Activated CD4-positive, CD25-positive, alpha-beta regulatory T cell treated with anti-CD3 and anti-CD28 coated beads, Interleukin-2, amount 50 U/mL, for 24 hours (primary cell): ENCODE results near the gene CXCL14.
A peak's percentile ranks its signal among the peaks of the same experiment; 100 is the strongest.

Experiments
- ATAC-seq, 2 donors: fragments of 150-1000 bp; cut with Tn5 transposase; one replicate each; pipeline ENCODE4 v1.10.0; 2021; ENCODE audit warnings: mild to moderate bottlenecking in 1 of 2, moderate library complexity in 1 of 2

CXCL14 gene

GRCh38 chr5:135567661-135568060 lies 11.1 kb downstream of the CXCL14 start:
- ATAC-seq: no peak

DNA sequence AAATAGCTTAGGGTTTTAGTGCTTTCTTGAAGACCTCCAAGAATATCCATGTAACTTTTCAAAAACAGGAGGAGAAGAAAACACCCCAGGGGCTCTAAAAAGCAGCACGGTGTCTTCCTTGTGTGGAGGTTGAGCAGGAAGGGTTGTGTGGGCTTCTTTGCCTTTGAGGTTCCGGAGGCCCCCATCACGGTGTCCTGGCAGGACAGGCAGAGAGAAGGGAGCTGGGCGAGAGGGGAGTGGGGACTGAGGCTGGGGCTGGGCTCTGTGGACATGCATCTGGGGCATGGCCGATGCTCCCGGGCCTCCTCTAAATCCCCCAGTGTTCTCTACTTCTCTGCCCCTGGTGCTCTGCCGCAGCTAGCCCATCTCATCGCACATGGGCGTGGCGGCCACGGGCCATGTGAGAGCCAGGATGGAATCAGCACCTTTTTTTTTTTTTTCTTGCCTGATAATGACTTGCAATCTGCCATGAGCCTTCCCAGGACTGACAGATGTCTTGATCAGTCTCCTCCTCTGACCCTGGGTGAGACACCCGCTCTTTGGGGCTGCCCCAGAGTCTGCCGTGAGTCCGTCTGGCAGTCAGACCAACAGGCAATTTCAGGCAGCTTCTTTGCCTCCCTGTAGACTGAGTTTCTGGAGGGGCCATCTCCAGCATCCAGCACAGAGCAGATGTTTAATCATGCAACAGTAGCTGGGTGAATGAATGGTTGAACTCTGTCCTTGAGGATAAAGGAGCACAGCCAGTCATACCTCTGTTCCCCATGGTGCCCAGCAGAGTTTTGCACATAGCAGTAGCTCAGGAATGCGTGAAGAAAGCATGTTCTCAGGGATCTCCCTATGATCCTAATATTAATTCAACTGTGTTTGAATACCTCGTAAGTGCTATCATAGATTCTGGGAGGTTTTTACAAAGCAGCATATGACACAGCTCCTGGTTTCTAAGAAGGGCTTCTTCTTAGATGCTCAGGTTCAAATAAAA lies 12.1 kb downstream of the CXCL14 start:
- ATAC-seq: no peak

GRCh38 chr5:135565725-135566421 lies 12.9 kb downstream of the CXCL14 start:
- no peak for ATAC-seq

DNA sequence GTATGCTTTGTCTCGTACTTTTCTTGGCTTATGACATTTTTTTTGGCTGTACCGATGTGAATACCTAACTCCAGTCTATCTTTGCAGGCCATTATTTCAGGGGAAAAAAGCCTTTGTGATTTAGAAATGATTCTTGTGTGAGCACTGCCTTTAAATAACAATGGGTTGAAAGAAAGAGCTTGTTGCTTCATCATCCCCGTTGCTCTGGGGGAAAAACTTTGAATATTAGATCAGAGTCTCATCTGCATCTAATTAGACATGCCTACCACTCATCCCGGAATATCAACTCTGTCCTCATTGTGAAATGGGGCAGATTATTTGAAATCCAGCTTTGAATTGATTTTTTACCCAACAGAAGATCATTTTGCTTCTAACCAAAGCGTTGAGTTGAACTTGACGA lies 13.5 kb downstream of the CXCL14 start:
- no peak for ATAC-seq

- ATAC-seq: no peak
Observed at GRCh38 chr5:135564331-135564730, 14.5 kb downstream of the CXCL14 start.

DNA sequence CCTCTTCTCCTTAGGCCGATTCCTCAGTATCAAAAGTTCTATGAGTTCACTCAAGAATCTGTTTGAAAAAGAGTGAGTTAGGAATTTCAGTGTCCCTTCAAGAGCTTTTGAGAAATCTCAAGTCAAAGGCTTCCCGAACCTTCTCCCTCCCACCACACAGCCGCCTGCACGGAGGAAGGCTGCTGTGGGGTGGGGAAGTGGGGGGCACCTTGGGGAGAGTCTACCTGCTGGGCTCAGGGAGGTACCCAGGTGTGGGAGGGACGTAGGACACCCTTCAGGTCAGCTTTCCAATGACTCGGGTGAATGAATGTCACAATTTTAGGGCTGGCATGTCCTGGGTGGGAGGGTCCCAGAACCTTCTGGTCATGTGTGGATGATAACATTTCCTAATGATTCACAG lies 17.5 kb downstream of the CXCL14 start:
- ATAC-seq: no peak

DNA sequence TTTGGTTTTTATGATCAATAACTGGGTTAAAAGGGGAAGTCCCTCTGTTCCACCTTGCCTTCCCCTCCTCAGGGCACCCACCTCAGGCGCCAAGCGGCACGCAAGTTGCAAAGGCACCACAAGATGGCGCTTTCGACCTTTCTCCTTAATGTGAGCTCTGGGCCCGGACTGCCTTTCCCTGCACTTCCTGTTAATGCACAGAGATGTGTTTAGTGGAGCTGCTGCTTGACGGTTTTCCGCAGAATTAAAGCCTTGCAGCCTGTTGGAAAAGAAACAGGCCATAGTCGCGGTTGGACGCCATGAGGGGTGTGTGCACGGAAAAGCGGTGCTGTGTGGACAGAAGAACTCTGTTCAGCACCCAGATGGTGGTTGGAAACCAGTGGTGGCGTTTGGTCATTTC lies 17.9 kb downstream of the CXCL14 start:
- peak; percentile 51 to 70 for ATAC-seq

- ATAC-seq: no peak
Observed at GRCh38 chr5:135559354-135559753, 19.4 kb downstream of the CXCL14 start.

DNA sequence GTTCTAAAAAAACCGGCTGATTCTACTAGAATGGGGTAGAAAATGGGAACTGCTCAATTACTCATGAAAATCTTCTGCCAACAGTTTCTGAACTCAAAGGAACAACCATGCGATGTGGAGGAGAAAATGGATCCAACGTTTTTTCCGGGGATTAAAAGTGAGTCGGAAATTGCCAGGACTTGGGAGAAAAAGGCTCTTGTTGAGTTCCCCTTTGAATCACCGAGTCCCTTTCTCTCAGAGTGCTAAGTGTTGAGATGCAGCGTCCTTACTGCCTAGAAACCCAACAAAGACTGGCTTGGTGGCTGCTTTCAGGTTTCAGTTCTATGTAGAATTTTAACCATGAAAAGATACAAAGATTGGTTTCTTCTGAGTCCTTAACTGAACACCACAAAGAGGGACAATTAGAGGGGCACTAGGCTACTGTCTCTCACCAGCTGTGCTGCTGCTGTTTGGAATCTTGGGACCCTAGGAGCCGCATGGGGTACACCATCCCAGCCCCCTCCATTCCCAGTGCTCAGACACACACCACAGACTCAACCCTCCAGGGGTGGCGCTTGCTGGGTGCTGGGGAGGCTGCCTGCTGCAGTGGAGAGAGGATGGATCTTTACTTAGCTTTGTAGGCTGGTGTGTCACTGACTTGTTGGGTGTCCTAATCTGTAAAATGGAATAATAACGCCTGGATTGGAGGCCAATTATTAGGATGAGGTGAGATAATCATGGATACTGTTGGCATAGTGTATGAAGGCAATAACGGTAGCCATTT lies 21.5 kb downstream of the CXCL14 start:
- no peak for ATAC-seq

- no peak for ATAC-seq
Observed at GRCh38 chr5:135556620-135557019, 22.2 kb downstream of the CXCL14 start.

GRCh38 chr5:135555530-135555929 lies 23.3 kb downstream of the CXCL14 start:
- ATAC-seq: no peak

DNA sequence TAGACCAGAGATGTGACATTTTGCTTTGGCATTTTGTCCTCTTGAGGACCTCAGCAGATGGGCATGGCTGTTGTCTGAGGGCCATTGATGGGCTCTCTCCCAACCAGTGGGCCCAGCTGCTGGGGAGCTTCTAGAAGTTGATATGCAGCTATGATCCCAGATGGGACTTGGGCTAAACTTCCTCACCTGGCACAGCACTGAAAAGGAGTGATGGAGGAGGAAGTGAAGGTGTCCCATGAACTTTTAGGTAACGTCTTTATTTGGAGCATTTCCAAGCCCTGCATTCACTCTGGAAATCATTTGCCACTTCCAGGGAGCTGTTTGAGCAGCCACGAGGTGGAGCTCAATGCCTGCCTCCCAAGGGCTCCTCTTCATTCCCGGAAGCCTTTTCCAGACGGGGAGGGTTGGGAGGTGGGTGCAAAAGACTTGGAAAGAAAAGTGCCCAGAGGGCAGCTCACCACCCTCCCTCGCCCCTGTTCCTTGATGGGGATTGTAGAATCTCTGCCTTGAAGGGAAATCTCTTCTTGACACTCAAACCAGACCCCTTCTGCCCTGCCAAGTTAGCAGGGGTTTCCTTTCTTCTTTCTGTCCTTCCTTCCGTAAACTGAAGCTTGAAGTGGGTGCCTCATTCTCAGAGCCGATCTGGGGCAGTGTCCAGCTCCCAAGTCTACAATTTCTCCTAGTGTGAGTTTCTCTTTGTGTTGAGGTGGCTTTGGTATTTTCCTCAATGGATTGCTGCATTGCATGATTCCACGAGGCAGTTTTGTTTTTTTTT lies 24.9 kb downstream of the CXCL14 start:
- ATAC-seq: no peak

- ATAC-seq: no peak
Observed at GRCh38 chr5:135551593-135552447, 27.0 kb downstream of the CXCL14 start.

DNA sequence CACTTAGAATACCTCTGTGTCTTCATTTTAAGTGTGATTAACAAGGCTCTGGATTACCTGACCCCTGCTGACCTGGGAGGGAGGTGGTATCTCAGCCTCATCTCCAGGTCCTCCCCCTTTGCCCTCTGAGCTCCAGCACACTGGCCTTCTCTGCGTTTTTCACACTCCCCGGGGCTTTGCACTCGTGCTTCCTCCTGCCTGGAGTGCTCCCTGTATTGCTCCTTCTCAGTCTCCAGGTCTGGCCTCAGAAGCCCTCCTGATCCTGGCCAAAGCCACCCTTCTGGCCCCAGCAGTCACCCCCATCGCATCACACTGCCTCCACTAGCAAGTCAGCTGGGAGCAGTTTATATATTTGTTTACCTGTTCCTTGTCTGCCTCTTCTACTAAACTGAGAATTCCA lies 29.4 kb downstream of the CXCL14 start:
- ATAC-seq: no peak

DNA sequence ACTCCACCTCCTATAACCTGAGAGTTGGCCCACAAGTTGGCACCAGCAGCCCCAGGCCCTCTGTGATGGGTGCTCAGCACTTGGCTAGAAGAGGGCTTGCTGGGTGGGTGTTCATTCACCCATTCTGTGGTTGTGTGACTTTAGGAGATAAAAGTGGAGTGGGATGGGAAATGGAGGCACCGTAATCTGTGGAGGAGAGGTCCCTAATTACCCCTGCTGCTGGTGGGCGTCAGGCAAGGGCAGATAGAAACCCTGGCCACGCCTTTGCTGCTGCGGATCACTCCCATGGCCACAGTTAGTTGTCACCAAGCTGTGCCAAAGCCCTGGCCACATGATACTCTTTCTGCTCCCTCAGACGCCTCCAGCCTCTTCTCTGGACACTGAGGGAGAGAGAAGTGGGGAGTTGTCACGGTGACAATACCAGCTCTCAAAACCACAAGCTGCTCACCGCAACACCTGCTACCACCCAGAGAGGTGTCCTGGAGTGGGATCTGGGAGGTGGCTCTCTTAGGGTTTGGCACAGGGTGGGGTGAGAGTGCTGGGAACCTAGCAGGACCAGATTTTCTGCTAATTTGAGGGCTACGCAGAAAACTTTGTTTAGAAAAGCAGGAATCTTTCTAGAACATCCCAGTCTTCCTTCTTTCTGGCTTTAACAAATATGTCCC lies 31.1 kb downstream of the CXCL14 start:
- no peak for ATAC-seq

DNA sequence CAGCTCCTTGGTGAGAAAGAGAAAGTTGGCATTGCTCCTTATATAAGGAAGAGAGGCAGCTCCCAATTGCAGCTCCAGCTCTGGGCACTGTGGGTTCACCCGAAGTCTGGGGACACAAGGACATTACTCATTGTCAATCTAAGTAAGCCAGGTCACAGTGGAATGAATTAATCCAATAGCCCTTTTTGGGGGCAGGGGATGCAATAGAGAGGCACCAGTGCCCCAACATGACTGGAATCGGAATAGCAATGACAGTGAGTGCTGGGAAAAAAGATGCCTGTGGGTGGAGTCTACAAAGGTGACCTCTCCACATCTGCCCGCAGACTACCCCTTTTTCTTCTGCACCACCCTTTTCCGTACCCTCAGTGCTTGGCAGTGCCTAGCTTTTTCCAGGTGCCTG lies 31.9 kb downstream of the CXCL14 start:
- ATAC-seq: no peak

DNA sequence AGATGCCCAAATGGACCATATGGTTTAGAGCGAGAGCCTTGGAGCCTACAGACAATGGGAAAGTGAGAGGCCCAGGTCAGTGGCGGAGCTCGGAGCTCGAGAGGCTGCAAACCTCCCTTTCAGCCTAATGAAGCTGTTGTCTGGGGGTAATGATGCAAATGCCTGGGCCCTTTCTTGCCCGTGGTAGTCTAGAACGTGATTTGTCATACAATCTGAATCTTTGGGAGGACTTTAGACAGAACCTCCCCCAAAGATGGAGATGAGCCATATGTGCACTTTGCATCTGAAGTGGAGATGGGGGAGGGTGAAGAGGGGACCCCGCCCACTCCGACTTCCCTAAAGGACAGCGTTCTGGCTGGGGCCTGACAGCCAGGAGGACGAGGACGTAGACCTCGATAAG lies 32.7 kb downstream of the CXCL14 start:
- no peak for ATAC-seq

GRCh38 chr5:135545099-135545498 lies 33.7 kb downstream of the CXCL14 start:
- ATAC-seq: no peak

- ATAC-seq: no peak
Observed at GRCh38 chr5:135543485-135544304, 35.1 kb downstream of the CXCL14 start.

GRCh38 chr5:135543001-135543484 lies 35.7 kb downstream of the CXCL14 start:
- ATAC-seq: no peak
